ENCODE results near the gene C10orf71. TPM values are rescaled to one million over a fixed set of nuclear protein-coding genes. Genes with fewer than 3 reads are reported as not detected.

The C10orf71 gene
- total RNA-seq, 1 experiment from 2014 or later, result not detected

- TF ChIP-seq TCF7L2 (IDR thresholded peaks at IDR 0.05; ENCODE audit: borderline replicate concordance, extremely low read depth, insufficient read depth, insufficient read length) (no peak), EZH2phosphoT487 (IDR thresholded peaks at IDR 0.05; ENCODE audit: borderline replicate concordance) (no peak), CEBPB (IDR thresholded peaks at IDR 0.05; ENCODE audit: low read depth) (no peak), FOSL1 (IDR thresholded peaks at IDR 0.05; ENCODE audit: low read depth) (no peak), CTCF (IDR thresholded peaks at IDR 0.05 in 2 of 3, conservative IDR thresholded peaks at IDR 0.05 in 1 of 3; ENCODE audit: borderline replicate concordance in 1 of 3, insufficient read depth in 1 of 3, low read depth in 2 of 3, low read length in 2 of 3) (no peak)
Observed at GRCh38 chr10:49370326-49371100, 71.5 kb downstream of the C10orf71 start (continued).

GRCh38 chr10:49371967-49372366 is 73.0 kb downstream of the C10orf71 start:
- Histone ChIP-seq H3K9ac (ENCODE audit: low read length) (no peak overlapping the region), H3K79me2 (ENCODE audit: insufficient read depth, low read length) (no peaks in the 10 kb centered on the region), H2AFZ (ENCODE audit: low read depth, low read length, poor library complexity, severe bottlenecking) (no peak overlapping the region), H3K27me3 (ENCODE audit: insufficient read depth, low read length) (peaks cover 21% of the 10 kb centered on the region), H3K9me2 (ENCODE audit: insufficient read depth) (no peaks in the 10 kb centered on the region), H3K4me3 (replicated peaks in 1 of 2; ENCODE audit: low read depth in 1 of 2, low read length in 2 of 2) (no peak overlapping the region), H3K4me2 (ENCODE audit: low read length) (no peak overlapping the region), H4K20me1 (ENCODE audit: insufficient read depth) (no peaks in the 10 kb centered on the region), H3K27ac (ENCODE audit: low read depth, low read length) (no peak overlapping the region), H3K4me1 (ENCODE audit: control insufficient read depth in 1 of 2, insufficient read depth in 2 of 2, low read length in 2 of 2) (peaks cover 0 to 5% of the 10 kb centered on the region in 2 experiments; a peak in 2 of 4 replicates), H3K36me3 (ENCODE audit: control insufficient read depth in 1 of 2, insufficient read depth in 2 of 2, low read length in 2 of 2) (no peaks in the 10 kb centered on the region), H3K9me3 (ENCODE audit: control insufficient read depth in 1 of 2, insufficient read depth in 1 of 2, low read depth in 1 of 2, low read length in 2 of 2) (no peaks in the 10 kb centered on the region)
- ChIA-PET CTCF (no interaction called here), RAD21 (ENCODE audit: low non-redundant PET in 1 of 2, low total read pairs in 2 of 2, uncharacterized antibody in 2 of 2, unreplicated experiment in 2 of 2) (no interaction called here), POLR2A (no interaction called here)
- DNase-seq (ENCODE audit: low read depth, low spot score), result no peak
- no peak for ATAC-seq
- intact Hi-C loops (cut with micrococcal nuclease), result no loop called here
- no TSS peak for BruUV-seq (replicated peaks)
- no peak for TF ChIP-seq EZH2phosphoT487 (IDR thresholded peaks at IDR 0.05; ENCODE audit: borderline replicate concordance)
- TF ChIP-seq POLR2AphosphoS5 (IDR thresholded peaks at IDR 0.05; ENCODE audit: low read depth, low read length), result no peak
- TF ChIP-seq CEBPB (IDR thresholded peaks at IDR 0.05; ENCODE audit: low read depth), result no peak
- TF ChIP-seq FOSL1 (IDR thresholded peaks at IDR 0.05; ENCODE audit: low read depth), result no peak
- TF ChIP-seq ZBTB33 (IDR thresholded peaks at IDR 0.05; ENCODE audit: extremely low read depth, insufficient replicate concordance, low read length), result no peak
- no peak for TF ChIP-seq SIN3A (IDR thresholded peaks at IDR 0.05; ENCODE audit: low read depth)
- no peak for TF ChIP-seq ELF1 (IDR thresholded peaks at IDR 0.05; ENCODE audit: borderline replicate concordance, low read depth)
- TF ChIP-seq CBX3 (IDR thresholded peaks at IDR 0.05; ENCODE audit: low read depth), result no peak
- no peak for TF ChIP-seq RAD21 (IDR thresholded peaks at IDR 0.05; ENCODE audit: low read depth)
- no peak for TF ChIP-seq CTCF (IDR thresholded peaks at IDR 0.05 in 2 of 3, conservative IDR thresholded peaks at IDR 0.05 in 1 of 3; ENCODE audit: borderline replicate concordance in 1 of 3, insufficient read depth in 1 of 3, low read depth in 2 of 3, low read length in 2 of 3)
- no peak for TF ChIP-seq TCF7L2 (IDR thresholded peaks at IDR 0.05; ENCODE audit: borderline replicate concordance, extremely low read depth, insufficient read depth, insufficient read length)
- TF ChIP-seq ZNF274 (IDR thresholded peaks at IDR 0.05; ENCODE audit: low read depth, low read length), result no peak
- TF ChIP-seq ATF3 (IDR thresholded peaks at IDR 0.05), result no peak

All from HCT116 (cell line).